SIG-M5 treated with dmso at 0.1 percent for 504 hours (cell line): ENCODE results near the gene PTGES3.

Source experiments
- DNase-seq: peaks from one replicate; lab custom pipeline; 2025; ENCODE audit not compliant: unreplicated experiment; lab: John Stamatoyannopoulos, UW

PTGES3 gene

DNA sequence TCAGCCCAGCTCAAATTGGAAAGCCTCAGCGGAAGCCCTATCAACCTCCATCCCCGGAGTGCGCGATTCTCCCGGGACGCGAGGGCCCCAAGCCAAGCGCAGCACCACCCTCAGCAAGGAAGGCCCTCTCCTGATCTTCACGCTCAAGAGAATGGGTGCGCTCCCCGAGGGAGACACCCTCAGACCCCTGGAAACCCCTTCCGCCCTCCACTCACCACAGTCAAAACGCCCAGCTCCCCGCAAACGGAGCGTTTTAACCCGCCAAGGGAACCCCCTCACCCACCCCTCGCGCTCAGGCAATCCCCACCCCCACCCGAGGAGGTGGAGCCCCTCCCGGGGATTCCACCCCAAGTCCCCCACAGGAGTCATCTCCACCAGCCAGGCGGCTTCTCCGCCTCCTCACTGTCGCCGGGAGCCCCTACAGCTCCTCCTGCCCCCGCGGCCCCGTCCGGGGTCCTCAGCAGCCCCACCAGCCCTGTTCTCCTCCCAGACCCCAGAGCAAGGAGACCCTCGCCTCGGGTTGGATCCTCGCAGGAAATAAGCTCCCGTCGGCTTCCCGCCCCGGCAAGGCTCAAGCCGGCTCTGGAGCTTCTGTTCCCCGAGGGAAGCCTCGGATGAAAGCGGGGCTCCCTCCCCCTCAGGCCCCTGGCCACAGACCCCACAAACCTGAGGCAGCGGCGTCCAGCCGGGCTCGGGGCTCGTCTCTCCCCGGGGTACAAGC lies 58.5 kb downstream of the PTGES3 start:
- peak; percentile 32 for DNase-seq

DNA sequence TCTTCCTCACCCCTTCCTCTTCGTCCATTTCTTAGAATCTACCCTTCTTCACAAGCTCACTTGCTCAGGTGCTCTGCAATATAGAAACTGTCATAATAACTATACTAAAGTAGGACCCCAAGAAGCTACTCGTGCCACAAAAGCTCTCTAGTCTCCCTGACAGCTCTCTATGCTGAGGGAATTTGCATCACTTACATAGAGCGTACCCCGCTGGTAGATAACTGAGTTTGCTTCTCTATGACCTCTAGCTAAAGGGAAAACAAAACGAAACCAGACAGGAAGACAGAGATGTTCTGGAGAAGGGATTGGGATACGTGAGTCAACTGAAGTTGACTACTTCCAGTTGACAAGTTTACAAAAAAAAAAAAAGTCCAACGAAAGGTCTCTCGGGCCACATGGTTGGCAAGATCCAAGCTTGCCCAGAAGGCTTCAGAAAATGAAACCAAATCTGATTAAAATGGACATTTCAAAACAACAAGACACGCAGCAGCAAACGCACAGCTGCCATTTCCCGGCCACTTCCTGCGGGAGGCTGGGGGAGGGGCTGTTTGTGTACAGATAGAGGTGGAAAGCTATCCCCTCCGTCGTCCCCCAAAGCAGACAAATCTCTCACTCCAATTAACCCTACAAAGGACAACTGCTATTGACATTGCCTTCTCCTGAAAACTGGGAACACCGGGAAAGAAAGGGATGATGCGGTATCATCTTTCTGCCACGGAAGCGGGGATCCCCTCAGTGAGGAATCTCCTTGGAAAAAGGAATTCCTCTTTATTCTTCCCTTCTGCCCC lies 59.2 kb downstream of the PTGES3 start:
- peak; percentile 56 for DNase-seq

DNA sequence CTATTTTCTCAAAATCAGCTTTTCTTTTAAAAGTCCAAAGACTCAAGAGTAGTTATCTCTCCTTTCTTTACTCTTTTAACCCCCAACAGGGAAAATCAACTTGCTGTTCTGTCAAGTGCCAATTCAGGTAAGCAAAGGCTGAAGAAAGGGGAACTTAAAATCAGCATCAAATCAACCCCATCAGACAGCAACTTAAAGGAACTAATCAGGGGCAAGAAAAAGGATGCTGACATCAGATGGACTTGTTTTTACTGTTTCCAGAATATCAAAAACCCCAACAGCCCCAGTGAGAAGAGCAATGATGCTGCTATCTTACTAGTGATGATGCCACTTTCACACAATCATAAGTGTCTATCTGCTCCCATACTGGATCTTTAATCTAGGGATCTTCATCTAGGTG lies 61.4 kb downstream of the PTGES3 start:
- no peak for DNase-seq

DNA sequence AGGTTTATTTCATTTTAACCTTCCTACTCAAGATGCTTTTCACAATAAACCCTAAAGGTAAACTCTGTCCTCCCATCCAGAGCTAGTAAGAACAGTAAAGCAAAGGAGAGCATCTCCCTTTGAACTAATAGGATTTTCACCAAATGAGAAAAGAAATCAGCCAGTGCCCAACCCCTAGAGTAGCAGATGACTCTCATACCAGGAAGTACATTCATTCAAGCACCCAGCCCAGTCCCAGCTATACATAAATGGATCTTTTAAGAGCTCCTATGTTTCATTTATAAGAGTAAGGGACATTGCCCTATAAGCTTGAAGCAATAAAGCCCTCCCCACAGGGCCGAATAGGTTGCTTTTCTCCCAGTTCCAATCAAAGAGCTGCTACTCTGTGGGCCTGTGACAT lies 65.5 kb downstream of the PTGES3 start:
- no peak for DNase-seq

DNA sequence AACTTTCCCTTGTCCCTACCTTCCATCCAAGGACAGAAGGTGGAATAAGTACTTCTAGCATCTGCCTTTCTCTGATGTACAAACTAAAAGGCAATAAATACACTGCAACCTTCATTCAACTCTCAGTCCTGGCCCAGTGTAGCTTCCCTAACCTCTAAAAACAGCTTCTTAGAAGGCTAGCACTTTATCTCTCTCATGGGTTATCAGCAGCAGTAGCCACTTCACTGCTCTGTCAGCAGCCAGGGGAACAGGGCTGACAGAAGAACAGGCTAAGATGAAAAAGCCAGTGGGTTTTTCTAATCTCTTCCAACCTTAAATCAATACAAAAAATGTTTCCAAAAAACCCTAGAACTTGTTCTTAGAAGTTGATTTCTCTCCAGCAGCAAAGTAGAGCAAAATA lies 71.2 kb downstream of the PTGES3 start:
- DNase-seq, result no peak

DNA sequence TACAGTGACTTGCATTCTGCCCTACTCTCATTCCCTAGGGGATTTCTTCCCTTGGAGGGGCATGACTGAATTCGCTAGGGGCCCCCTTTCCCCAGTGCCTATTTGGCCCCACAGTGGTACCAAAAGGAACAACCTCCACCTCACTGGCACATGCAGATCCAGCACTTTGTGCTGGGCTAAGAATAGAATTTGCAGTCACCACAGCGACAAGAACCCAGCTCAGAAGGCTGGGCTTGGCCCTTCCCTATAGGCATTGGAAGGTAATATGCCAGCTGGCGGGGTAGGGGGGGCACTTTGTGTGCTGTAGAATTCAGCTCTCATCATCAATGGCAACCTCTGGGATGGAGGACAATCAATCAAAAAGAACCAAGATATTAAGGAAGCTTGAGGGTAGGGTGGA lies 71.8 kb downstream of the PTGES3 start:
- no peak for DNase-seq

DNA sequence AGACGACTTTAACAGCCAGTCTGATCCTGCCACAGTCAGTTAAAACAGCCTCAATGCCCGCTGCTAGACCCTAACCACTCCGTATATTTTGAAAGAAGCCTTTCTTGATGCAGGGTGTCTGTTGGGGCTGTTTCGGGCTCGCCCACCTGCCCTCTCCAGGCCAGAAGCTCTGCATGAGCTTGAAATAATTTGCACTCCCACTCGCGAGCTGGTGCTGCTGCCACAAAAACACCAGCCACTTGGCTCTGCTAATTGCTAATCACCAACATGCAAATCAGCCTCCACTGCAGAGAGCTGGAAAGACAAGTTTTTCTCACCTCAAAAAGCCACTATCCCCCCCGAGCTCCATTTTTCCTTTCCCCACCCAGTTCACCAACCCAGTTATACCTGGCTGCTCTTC lies 73.5 kb downstream of the PTGES3 start:
- no peak for DNase-seq
